Embryonic facial prominence (tissue), 1 donor: ENCODE measurements around the gene LCE2C.

Source experiments
- DNase-seq: peaks from one replicate; pipeline ENCODE4 v3.0.0-alpha.2; 2016; ENCODE audit errors: extremely low spot score

The LCE2C gene

DNA sequence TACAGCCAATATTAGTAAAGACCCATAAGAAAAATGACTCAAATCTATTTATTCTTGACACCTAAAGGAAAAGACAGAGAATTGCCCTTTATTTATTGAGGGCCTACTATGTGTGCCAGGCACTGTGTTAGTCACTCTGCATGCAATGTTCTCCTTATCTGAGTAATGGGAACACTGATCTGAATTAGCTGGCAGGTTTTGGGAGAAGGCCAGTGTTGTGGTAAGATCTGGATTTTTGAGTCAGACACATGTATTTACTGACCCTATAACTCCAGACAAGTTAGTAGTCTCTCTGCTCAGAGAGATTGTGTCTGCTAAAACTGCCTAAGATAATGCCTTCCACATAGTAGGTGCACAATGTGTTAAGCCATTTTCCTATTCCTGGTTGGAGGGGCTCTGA is 50.2 kb downstream of the LCE2C start:
- DNase-seq, result no peak
